GM18909 (cell line): ENCODE data around the gene VPS39.

Experiments
- ATAC-seq: cut with Tn5 transposase; IDR thresholded peaks from one replicate; pipeline ENCODE4 v1.9.1; 2021; ENCODE audit warnings: mild to moderate bottlenecking; ENCODE audit not compliant: unreplicated experiment, poor library complexity

The VPS39 gene

GRCh38 chr15:42146551-42147430 lies 61.3 kb downstream of the VPS39 start:
- ATAC-seq = no peak

GRCh38 chr15:42145546-42146455 lies 62.3 kb downstream of the VPS39 start:
- ATAC-seq = no peak

- no peak for ATAC-seq
Observed at GRCh38 chr15:42144841-42145375, 63.2 kb downstream of the VPS39 start.

- no peak for ATAC-seq
Observed at GRCh38 chr15:42143866-42144625, 64.1 kb downstream of the VPS39 start.

GRCh38 chr15:42143356-42143755 lies 64.7 kb downstream of the VPS39 start:
- ATAC-seq = no peak

GRCh38 chr15:42141795-42142667 lies 66.1 kb downstream of the VPS39 start:
- ATAC-seq = no peak

GRCh38 chr15:42141246-42141645 lies 66.9 kb downstream of the VPS39 start:
- ATAC-seq = no peak

- ATAC-seq = no peak
Observed at GRCh38 chr15:42140383-42141070, 67.6 kb downstream of the VPS39 start.

GRCh38 chr15:42139596-42139995 lies 68.5 kb downstream of the VPS39 start:
- ATAC-seq = no peak

GRCh38 chr15:42138968-42139386 lies 69.1 kb downstream of the VPS39 start:
- no peak for ATAC-seq

GRCh38 chr15:42138411-42138810 lies 69.7 kb downstream of the VPS39 start:
- no peak for ATAC-seq

GRCh38 chr15:42137461-42138261 lies 70.4 kb downstream of the VPS39 start:
- no peak for ATAC-seq

GRCh38 chr15:42136513-42136912 lies 71.6 kb downstream of the VPS39 start:
- no peak for ATAC-seq

- no peak for ATAC-seq
Observed at GRCh38 chr15:42135351-42135750, 72.8 kb downstream of the VPS39 start.

- ATAC-seq = no peak
Observed at GRCh38 chr15:42134617-42135245, 73.4 kb downstream of the VPS39 start.

GRCh38 chr15:42133886-42134502 lies 74.1 kb downstream of the VPS39 start:
- no peak for ATAC-seq

- no peak for ATAC-seq
Observed at GRCh38 chr15:42133356-42133755, 74.7 kb downstream of the VPS39 start.
